22Rv1 (cell line): Measurements from ENCODE around the gene ALX3.

Source experiments
- ZFX ChIP-seq: fragments of 450-650 bp; IDR thresholded peaks from 2 replicates; pipeline ENCODE4 v1.6.1; 2017; ENCODE audit warnings: antibody characterized with exemption, borderline replicate concordance
- TF ChIP-seq, protein P1 (sequence below): fragments of 450-650 bp; IDR thresholded peaks from 2 replicates; pipeline ENCODE4 v1.5.1; 2017; ENCODE audit warnings: mild to moderate bottlenecking

DNA sequence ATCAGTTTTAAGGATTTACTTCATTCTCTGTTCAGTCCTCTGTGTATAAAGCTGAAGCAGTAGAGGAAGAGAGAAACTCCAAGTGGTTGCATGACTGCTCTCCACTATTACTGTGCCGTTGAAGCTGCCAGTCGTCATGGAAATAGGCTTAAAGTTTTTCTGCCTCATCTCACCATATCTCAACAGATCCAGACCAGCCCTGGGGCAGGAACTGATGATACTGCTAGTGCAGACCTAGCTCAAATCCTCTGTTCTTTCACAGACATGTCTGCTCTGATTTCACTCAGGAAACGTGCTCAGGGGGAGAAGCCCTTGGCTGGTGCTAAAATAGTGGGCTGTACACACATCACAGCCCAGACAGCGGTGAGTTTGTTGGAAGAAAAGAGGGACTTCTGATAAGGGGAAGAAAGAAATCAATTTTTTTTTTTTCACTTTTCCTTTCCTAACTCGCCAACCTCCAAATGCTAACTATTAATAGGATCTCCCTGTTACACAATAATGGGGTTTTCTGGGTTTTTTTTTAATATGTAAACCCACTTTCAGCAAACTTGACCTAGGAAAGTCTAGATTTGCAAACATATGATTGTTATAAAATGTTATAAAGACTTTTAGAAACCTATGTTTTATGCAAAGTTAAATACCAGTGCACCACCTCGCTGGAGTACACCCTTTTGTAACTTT is 58.2 kb downstream of the ALX3 start:
- TF ChIP-seq, protein P1, sequence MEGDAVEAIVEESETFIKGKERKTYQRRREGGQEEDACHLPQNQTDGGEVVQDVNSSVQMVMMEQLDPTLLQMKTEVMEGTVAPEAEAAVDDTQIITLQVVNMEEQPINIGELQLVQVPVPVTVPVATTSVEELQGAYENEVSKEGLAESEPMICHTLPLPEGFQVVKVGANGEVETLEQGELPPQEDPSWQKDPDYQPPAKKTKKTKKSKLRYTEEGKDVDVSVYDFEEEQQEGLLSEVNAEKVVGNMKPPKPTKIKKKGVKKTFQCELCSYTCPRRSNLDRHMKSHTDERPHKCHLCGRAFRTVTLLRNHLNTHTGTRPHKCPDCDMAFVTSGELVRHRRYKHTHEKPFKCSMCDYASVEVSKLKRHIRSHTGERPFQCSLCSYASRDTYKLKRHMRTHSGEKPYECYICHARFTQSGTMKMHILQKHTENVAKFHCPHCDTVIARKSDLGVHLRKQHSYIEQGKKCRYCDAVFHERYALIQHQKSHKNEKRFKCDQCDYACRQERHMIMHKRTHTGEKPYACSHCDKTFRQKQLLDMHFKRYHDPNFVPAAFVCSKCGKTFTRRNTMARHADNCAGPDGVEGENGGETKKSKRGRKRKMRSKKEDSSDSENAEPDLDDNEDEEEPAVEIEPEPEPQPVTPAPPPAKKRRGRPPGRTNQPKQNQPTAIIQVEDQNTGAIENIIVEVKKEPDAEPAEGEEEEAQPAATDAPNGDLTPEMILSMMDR = no peak
- no peak for TF ChIP-seq ZFX
